Psoas muscle (tissue), 8 donors: ENCODE measurements around the gene BRIP1. TPM values are rescaled to one million over a fixed set of nuclear protein-coding genes. Genes with fewer than 3 reads are reported as not detected.

ENCODE experiments used
- ATAC-seq, 4 donors: fragments of 200-7000 bp; cut with Tn5 transposase; one replicate each; pipeline ENCODE4 v1.9.1; 2020; ENCODE audit warnings: moderate library complexity in 3 of 4, mild to moderate bottlenecking in 2 of 4
- DNase-seq, 2 donors: peaks; one replicate each; pipeline ENCODE4 v3.0.0-alpha.2; 2020
- H3K27ac ChIP-seq: fragments of 200-600 bp; one replicate; pipeline ENCODE4 v1.8.0; 2022
- H3K27me3 ChIP-seq, 3 donors: fragments of 200-600 bp in 1 of 3; one replicate each; pipeline versions ENCODE4 v1.6.1 to v1.8.0; 2013 to 2022; ENCODE audit warnings: low read length in 2 of 3, mild to moderate bottlenecking in 2 of 3, moderate library complexity in 1 of 3; ENCODE audit not compliant: insufficient read depth in 3 of 3
- H3K36me3 ChIP-seq, 2 donors: fragments of 200-600 bp in 1 of 2; one replicate each; pipeline versions ENCODE4 v1.6.1 to v1.8.0; 2013 to 2022; ENCODE audit warnings: low read depth in 1 of 2, mild to moderate bottlenecking in 1 of 2, moderate library complexity in 1 of 2; ENCODE audit not compliant: insufficient read depth in 1 of 2
- H3K4me1 ChIP-seq: fragments of 200-600 bp; one replicate; pipeline ENCODE4 v1.8.0; 2022
- H3K4me3 ChIP-seq: fragments of 200-600 bp; one replicate; pipeline ENCODE4 v1.8.0; 2022; ENCODE audit warnings: mild to moderate bottlenecking
- H3K9me3 ChIP-seq: fragments of 200-600 bp; one replicate; pipeline ENCODE4 v1.8.0; 2022
- WGBS, 3 donors: extraction: QIAGEN DNeasy Blood & Tissue Kit; methylation state at CpG; one replicate each; pipeline versions ENCODE4 v1.1.6 to v1.1.7; 2013; 5-methylcytosine and 5-hydroxymethylcytosine counted together
- intact Hi-C, 2 donors: fragments of 100-400 bp; cut with DNase I; formaldehyde crosslinking; loops; one replicate each; pipeline versions ENCODE4 v1.11.0 to v1.14.2; 2022
- polyA plus RNA-seq, 3 donors: library from polyadenylated mRNA; stranded (reverse); fragments of 200-250 nt; gene quantifications; one replicate each; pipeline ENCODE4 v1.2.3, GENCODE V29; 2013
- total RNA-seq, 4 donors: library from RNA; stranded (reverse); fragmentation: NEBNext Ultra II Directional in 2 of 4; extraction: Animal tissue kit (Norgen Biotek cat#: 25700) in 2 of 4; gene quantifications; one replicate each; pipeline versions ENCODE4 v1.2.1 to v1.2.4, GENCODE V29; 2021 to 2023
- TF ChIP-seq, protein P1 (sequence below): fragments of 200-600 bp; IDR thresholded peaks from one replicate; pipeline ENCODE4 v1.8.0; 2022; ENCODE audit warnings: antibody characterized with exemption
- donor health status: healthy with polysubstance abuse.
- donor health status: DM: no; HTN: no; CAD: no; lungs with moderate emphysema.
- donor health status: Bipolar disorder and iron deficiency.
- donor health status: healthy.
- donor health status: DM: yes; HTN: yes; CAD: no.
- donor health status: DM: no; HTN: no; CAD: no.
- donor health status: DM: no; HTN: no; CAD: no.
- donor health status: DM: yes; HTN: yes; CAD: no.

The BRIP1 gene
- total and polyA plus RNA-seq, 7 donors: 0.03 to 0.40 (median 0.19) TPM; not detected in 1

GRCh38 chr17:61884864-61885263 lies 21.5 kb upstream of the BRIP1 start:
- Histone ChIP-seq H3K9me3 (no peaks in the 10 kb centered on the region), H3K27me3 (no peaks in the 10 kb centered on the region), H3K27ac (no peak overlapping the region), H3K4me3 (no peak overlapping the region), H3K4me1 (no peaks in the 10 kb centered on the region), H3K36me3 (peaks cover 2 to 98% of the 10 kb centered on the region in 2 donors)
- ATAC-seq (no peak), DNase-seq (no peak)
- WGBS, 3 donors: 96 to 97% (median 96%) methylated on average over 3 of the region's 3 CpGs
- intact Hi-C loops: no loop called here
- TF ChIP-seq, protein P1, sequence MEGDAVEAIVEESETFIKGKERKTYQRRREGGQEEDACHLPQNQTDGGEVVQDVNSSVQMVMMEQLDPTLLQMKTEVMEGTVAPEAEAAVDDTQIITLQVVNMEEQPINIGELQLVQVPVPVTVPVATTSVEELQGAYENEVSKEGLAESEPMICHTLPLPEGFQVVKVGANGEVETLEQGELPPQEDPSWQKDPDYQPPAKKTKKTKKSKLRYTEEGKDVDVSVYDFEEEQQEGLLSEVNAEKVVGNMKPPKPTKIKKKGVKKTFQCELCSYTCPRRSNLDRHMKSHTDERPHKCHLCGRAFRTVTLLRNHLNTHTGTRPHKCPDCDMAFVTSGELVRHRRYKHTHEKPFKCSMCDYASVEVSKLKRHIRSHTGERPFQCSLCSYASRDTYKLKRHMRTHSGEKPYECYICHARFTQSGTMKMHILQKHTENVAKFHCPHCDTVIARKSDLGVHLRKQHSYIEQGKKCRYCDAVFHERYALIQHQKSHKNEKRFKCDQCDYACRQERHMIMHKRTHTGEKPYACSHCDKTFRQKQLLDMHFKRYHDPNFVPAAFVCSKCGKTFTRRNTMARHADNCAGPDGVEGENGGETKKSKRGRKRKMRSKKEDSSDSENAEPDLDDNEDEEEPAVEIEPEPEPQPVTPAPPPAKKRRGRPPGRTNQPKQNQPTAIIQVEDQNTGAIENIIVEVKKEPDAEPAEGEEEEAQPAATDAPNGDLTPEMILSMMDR: no peak

DNA sequence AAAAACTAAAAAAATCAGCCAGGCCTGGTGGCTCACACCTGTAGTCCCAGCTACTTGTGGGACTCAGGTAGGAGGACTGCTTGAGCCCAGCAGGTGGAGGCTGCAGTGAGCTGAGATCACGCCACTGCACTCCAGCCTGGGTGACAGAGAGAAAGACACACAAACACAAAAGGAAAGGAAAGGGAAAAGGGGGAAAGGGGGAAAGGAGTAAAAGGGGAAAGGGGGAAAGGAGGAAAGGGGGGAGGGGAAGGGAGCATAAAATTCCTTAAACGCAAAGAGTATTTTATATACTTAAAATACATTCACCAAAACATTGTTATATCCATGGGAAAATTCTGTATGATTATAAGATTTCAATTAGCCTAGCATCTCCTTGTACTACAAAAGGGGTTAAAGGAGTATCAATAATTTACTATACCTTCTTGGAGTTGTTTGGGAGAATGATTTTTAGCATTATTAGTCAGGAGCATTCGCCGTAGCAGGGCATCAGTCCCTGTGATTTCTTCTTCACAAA lies 17.3 kb upstream of the BRIP1 start:
- WGBS, 3 donors: 94 to 99% (median 96%) methylated on average over 4 of the region's 4 CpGs
- TF ChIP-seq, protein P1: no peak

GRCh38 chr17:61878984-61879612 lies 15.8 kb upstream of the BRIP1 start:
- TF ChIP-seq, protein P1: no peak
- intact Hi-C loops: no loop called here

More for the DNA sequence above, 17.3 kb upstream of the BRIP1 start:
- H3K4me1 ChIP-seq: no peaks in the 10 kb centered on the region
- no peak overlapping the region for H3K4me3 ChIP-seq
- H3K36me3 ChIP-seq: peaks cover 0 to 91% of the 10 kb centered on the region in 2 donors
- no peaks in the 10 kb centered on the region for H3K27me3 ChIP-seq
- no peaks in the 10 kb centered on the region for H3K9me3 ChIP-seq
- intact Hi-C loops: no loop called here
- DNase-seq (no peak), ATAC-seq (no peak)
- no peak overlapping the region for H3K27ac ChIP-seq

GRCh38 chr17:61878520-61878919 lies 15.2 kb upstream of the BRIP1 start:
- Histone ChIP-seq H3K27me3 (no peaks in the 10 kb centered on the region), H3K36me3 (peaks cover 0 to 91% of the 10 kb centered on the region in 2 donors), H3K9me3 (no peaks in the 10 kb centered on the region), H3K27ac (no peak overlapping the region), H3K4me1 (no peaks in the 10 kb centered on the region), H3K4me3 (no peak overlapping the region)
- no peak for DNase-seq
- intact Hi-C loops: no loop called here
- WGBS, 3 donors: 76 to 81% (median 81%) methylated on average over 2 of the region's 2 CpGs
- TF ChIP-seq, protein P1: no peak
- ATAC-seq: no peak

More at GRCh38 chr17:61878984-61879612, 15.8 kb upstream of the BRIP1 start:
- Histone ChIP-seq H3K4me3 (no peak overlapping the region), H3K9me3 (no peaks in the 10 kb centered on the region), H3K27me3 (no peaks in the 10 kb centered on the region), H3K27ac (no peak overlapping the region), H3K36me3 (peaks cover 0 to 91% of the 10 kb centered on the region in 2 donors), H3K4me1 (no peaks in the 10 kb centered on the region)
- WGBS, 3 donors: 92 to 96% (median 95%) methylated on average over 3 of the region's 3 CpGs
- no peak for ATAC-seq
- no peak for DNase-seq

DNA sequence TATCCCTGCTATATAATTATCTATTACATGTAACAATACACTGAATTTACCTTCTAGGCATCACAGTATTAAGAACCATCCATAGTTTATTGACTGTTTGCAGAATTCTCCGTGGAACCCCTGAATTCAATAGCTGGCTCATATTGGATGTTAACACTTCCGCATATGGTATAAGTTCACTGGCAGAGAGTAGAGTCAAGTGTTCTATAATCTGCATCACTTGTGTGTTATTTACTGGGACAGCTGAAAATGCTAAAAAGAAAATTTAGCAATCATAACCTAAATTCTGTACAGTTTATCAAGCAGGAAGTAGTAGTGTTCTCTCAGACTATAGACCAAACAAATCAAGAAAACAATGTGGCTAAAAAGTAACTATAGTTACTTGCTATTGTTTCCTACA lies 14.5 kb upstream of the BRIP1 start:
- H3K27me3 ChIP-seq: no peaks in the 10 kb centered on the region
- TF ChIP-seq, protein P1: no peak
- DNase-seq (no peak), ATAC-seq (no peak)
- 94 to 96% (median 95%) methylated on average over 2 of the region's 2 CpGs for WGBS, 3 donors
- peaks cover 0 to 89% of the 10 kb centered on the region in 2 donors for H3K36me3 ChIP-seq
- H3K4me1 ChIP-seq: no peaks in the 10 kb centered on the region
- H3K27ac ChIP-seq: no peak overlapping the region
- no peaks in the 10 kb centered on the region for H3K9me3 ChIP-seq
- intact Hi-C loops: no loop called here
- H3K4me3 ChIP-seq: no peak overlapping the region
